GM23248 (cell line): ENCODE measurements around the gene P2RY2.

ENCODE experiments used
- EZH2 ChIP-seq: fragments of 200-600 bp; sonication (generic); IDR thresholded peaks from 2 replicates; pipeline ENCODE4 v1.6.1; 2018; ENCODE audit warnings: antibody characterized with exemption, mild to moderate bottlenecking; ENCODE audit not compliant: insufficient read depth, poor library complexity, severe bottlenecking
- EZH2phosphoT487 ChIP-seq: fragments of 200-600 bp; sonication (generic); IDR thresholded peaks from 2 replicates; pipeline ENCODE4 v1.6.1; 2018; ENCODE audit warnings: antibody characterized with exemption, moderate library complexity, mild to moderate bottlenecking, low read depth; ENCODE audit not compliant: insufficient read depth

- TF ChIP-seq EZH2 = no peak
- TF ChIP-seq EZH2phosphoT487 = no peak
Observed at GRCh38 chr11:73199446-73199845, 18.6 kb upstream of the P2RY2 start.
